ENCODE measurements around the gene ZNF606. TPM values are rescaled to one million over a fixed set of nuclear protein-coding genes. Genes with fewer than 3 reads are reported as not detected.

The ZNF606 gene
- total RNA-seq, 1 donor from 2014 or later: 45.4 TPM

DNA sequence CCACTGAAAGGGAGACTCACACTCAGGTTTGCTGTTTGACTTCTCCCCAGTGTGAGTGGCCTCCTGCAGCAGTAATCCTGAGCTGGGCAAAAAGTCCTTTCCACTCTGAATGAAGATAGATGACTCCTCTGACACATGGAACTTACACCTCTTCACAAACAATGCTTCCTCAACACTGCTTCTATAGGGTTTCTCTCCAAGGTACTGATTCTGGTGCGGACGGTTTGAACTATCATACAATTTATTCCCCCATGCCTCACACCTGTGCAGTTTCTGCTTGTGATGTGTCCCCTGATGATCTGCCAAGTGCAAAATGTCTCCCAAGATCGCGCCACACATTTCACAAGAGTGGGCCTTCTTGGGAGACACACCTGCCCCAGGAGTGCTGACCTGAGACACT is 75.0 kb downstream of the ZNF606 start:
- TF ChIP-seq, protein P1, sequence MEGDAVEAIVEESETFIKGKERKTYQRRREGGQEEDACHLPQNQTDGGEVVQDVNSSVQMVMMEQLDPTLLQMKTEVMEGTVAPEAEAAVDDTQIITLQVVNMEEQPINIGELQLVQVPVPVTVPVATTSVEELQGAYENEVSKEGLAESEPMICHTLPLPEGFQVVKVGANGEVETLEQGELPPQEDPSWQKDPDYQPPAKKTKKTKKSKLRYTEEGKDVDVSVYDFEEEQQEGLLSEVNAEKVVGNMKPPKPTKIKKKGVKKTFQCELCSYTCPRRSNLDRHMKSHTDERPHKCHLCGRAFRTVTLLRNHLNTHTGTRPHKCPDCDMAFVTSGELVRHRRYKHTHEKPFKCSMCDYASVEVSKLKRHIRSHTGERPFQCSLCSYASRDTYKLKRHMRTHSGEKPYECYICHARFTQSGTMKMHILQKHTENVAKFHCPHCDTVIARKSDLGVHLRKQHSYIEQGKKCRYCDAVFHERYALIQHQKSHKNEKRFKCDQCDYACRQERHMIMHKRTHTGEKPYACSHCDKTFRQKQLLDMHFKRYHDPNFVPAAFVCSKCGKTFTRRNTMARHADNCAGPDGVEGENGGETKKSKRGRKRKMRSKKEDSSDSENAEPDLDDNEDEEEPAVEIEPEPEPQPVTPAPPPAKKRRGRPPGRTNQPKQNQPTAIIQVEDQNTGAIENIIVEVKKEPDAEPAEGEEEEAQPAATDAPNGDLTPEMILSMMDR (IDR thresholded peaks at IDR 0.05; ENCODE audit: unreplicated experiment): no peak
- Mint-ChIP-seq H3K4me1 (no peaks in the 10 kb centered on the region), H3K9me3 (peaks cover 64% of the 10 kb centered on the region), H3K4me3 (no peak overlapping the region), H3K27ac (no peak overlapping the region), H3K36me3 (peaks cover 90% of the 10 kb centered on the region), H3K27me3 (ENCODE audit: low read depth) (no peaks in the 10 kb centered on the region)
- DNase-seq (ENCODE audit: low spot score in 2 of 2, unreplicated experiment in 2 of 2): no peak

Other genes with a start within 250 kb of the ZNF606 start
- 29.7 to 33.7 TPM (median 31.3 TPM) in 3 replicates for gene ZNF586, start 233.1 kb downstream of the ZNF606 start, total RNA-seq
- 15.5 to 19.2 TPM (median 16.8 TPM) in 3 replicates for gene ZNF552, start 187.9 kb downstream of the ZNF606 start, total RNA-seq
- gene ZNF587B, start 172.5 kb downstream of the ZNF606 start, total RNA-seq: 28.2 to 32.0 TPM (median 29.8 TPM) in 3 replicates
- 72.9 to 77.4 TPM (median 75.9 TPM) in 3 replicates for gene ZNF587, start 153.0 kb downstream of the ZNF606 start, total RNA-seq
- gene ZNF814, start 113.8 kb downstream of the ZNF606 start, total RNA-seq: 53.7 to 60.4 TPM (median 56.2 TPM) in 3 replicates
- 25.1 to 26.8 TPM (median 25.9 TPM) in 3 replicates for gene ZNF417, start 86.2 kb downstream of the ZNF606 start, total RNA-seq
- 19.5 to 24.5 TPM (median 21.0 TPM) in 3 replicates for gene ZNF418, start 67.4 kb downstream of the ZNF606 start, total RNA-seq
- gene ZNF256, start 55.1 kb downstream of the ZNF606 start, total RNA-seq: 13.2 to 14.5 TPM (median 14.2 TPM) in 3 replicates
- 2.7 to 4.1 TPM (median 3.3 TPM) in 3 replicates for gene C19orf18, start 28.3 kb downstream of the ZNF606 start, total RNA-seq
- 1.7 to 3.5 TPM (median 2.9 TPM) in 3 replicates for gene ZSCAN1, start 31.2 kb upstream of the ZNF606 start, total RNA-seq
- gene ZNF135, start 56.5 kb upstream of the ZNF606 start, total RNA-seq: 11.6 to 12.5 TPM (median 12.3 TPM) in 3 replicates
- gene ZSCAN18, start 95.4 kb upstream of the ZNF606 start, total RNA-seq: 85.9 to 91.9 TPM (median 91.0 TPM) in 3 replicates
- 13.6 to 15.0 TPM (median 14.6 TPM) in 3 replicates for gene ZNF329, start 148.0 kb upstream of the ZNF606 start, total RNA-seq
- gene ZNF274, start 180.2 kb upstream of the ZNF606 start, total RNA-seq: 27.4 to 30.6 TPM (median 27.9 TPM) in 3 replicates
- gene ZNF544, start 226.1 kb upstream of the ZNF606 start, total RNA-seq: 62.7 to 63.5 TPM (median 63.3 TPM) in 3 replicates